ENCODE results near the gene EHD1. TPM values are rescaled to one million over a fixed set of nuclear protein-coding genes. Genes with fewer than 3 reads are reported as not detected.

Gene EHD1
- total RNA-seq, 6 donors from 2014 or later: 43.0 to 167 (median 103) TPM

DNA sequence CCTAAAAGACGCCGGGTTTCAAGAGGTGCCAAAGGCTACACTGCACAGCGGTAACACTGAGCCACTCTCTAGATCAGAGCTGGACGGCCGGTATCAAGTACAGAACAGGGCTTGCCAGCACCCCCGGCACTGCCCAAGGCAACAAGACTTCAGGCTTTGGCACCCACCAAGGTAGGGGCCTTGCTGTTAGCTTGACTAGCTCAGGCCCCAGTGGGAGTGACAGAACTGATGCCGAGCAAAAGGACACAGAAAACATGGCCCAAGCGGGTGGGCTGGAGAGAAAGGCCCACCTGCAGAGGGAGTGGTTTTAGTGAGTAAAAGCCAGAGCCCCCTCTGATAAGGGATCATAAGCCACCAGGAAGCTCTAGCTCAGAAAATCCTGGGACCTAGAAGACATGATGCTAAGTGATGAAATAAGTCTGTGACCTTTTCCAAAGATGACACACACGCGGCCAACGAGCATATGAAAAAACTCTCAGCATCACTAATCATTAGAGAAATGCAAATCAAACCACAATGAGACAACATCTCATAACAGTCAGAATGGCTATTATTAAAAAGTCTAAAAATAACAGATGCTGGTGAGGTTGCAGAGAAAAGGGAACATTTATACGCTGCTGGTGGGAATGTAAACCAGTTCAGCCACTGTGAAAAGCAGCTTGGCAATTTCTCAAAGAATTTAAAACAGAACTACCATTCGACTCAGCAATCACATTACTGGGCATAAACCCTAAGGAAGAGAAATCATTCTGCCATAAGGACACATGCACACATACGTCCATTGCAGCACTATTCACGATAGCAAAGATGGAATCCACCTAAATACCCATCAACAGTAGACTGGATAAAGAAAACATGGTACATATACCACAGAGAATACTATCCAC is 12.9 kb downstream of the EHD1 start:
- peaks cover 90 to 96% (median 91%) of the 10 kb centered on the region in 4 donors for H3K4me1 ChIP-seq
- H3K4me3 ChIP-seq: peak overlapping the region in 1 of 4 donors; percentile 10
- no peaks in the 10 kb centered on the region for H3K9me3 ChIP-seq
- H3K27me3 ChIP-seq: no peaks in the 10 kb centered on the region
- no peak for DNase-seq
- peak in 1 of 2 donors; percentile 20 for ATAC-seq (ENCODE audit: low FRiP score in 2 of 2)
- TF ChIP-seq, protein P1, sequence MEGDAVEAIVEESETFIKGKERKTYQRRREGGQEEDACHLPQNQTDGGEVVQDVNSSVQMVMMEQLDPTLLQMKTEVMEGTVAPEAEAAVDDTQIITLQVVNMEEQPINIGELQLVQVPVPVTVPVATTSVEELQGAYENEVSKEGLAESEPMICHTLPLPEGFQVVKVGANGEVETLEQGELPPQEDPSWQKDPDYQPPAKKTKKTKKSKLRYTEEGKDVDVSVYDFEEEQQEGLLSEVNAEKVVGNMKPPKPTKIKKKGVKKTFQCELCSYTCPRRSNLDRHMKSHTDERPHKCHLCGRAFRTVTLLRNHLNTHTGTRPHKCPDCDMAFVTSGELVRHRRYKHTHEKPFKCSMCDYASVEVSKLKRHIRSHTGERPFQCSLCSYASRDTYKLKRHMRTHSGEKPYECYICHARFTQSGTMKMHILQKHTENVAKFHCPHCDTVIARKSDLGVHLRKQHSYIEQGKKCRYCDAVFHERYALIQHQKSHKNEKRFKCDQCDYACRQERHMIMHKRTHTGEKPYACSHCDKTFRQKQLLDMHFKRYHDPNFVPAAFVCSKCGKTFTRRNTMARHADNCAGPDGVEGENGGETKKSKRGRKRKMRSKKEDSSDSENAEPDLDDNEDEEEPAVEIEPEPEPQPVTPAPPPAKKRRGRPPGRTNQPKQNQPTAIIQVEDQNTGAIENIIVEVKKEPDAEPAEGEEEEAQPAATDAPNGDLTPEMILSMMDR (IDR thresholded peaks at IDR 0.05): no peak
- TF ChIP-seq EP300 (IDR thresholded peaks at IDR 0.05) (peak in 1 of 4 donors; percentile 31), POLR2A (IDR thresholded peaks at IDR 0.05) (no peak), POLR2AphosphoS5 (IDR thresholded peaks at IDR 0.05) (peak in 1 of 2 donors; percentile 70)
- WGBS, 2 donors: 63 to 73% methylated on average over 9 to 15 of the region's 15 CpGs
- peaks cover 0 to 15% (median 0%) of the 10 kb centered on the region in 4 donors for H3K36me3 ChIP-seq
- peak overlapping the region; percentile 83 to 95 (median 90) for H3K27ac ChIP-seq

DNA sequence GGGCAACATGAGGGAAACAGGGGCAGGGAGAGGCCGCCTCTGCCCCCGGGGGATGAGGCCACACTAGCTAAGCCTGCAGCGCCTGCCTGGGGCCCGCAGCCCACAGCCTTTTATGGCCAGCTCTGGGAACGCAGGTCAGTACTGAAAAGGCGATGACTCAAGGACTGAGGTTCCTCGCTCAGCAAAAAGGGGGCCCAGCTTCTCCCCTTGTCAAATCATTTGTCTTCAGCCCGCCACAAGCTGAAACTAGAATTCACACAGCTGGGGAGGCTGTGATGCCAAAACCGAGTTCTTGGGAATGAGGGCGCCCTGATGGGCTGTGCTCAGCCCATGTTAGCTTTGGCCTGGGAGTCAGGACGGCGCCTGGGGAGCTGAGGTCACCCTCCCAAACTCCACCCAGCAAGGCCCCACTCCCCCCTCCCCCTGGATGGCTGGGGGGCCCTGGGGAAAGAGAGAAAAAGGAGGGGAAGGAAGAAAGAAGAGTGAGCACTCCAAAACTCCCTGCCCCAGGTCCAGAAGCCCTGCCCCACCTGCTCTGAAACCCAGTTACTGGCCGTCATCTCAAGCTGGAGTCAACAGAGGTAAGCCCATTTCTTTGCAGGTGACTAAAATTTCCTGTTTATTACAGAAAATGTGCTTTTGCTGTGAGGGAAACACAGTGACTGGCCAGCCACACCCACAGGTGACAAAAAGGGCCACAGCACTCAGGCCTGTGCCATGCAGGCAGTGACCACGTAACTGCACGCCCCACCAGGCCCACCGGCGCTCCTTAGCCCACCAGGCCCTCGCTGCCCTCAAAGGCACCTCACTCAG is 13.7 kb downstream of the EHD1 start:
- peak overlapping the region; percentile 83 to 95 (median 90) for H3K27ac ChIP-seq
- H3K9me3 ChIP-seq: no peaks in the 10 kb centered on the region
- H3K36me3 ChIP-seq: peaks cover 0 to 19% (median 2%) of the 10 kb centered on the region in 4 donors
- peaks cover 86 to 95% (median 90%) of the 10 kb centered on the region in 4 donors for H3K4me1 ChIP-seq
- TF ChIP-seq POLR2AphosphoS5 (IDR thresholded peaks at IDR 0.05) (peak in 1 of 2 donors; percentile 70), EP300 (IDR thresholded peaks at IDR 0.05) (peak in 1 of 4 donors; percentile 26), POLR2A (IDR thresholded peaks at IDR 0.05) (no peak)
- TF ChIP-seq, protein P1 (IDR thresholded peaks at IDR 0.05): no peak
- peak; percentile 72 to 77 for ATAC-seq (ENCODE audit: low FRiP score in 2 of 2)
- peak overlapping the region in 2 of 4 donors; percentile 10 to 16 for H3K4me3 ChIP-seq
- peak; percentile 61 to 85 for DNase-seq
- WGBS, 2 donors: 62 to 66% methylated on average over 13 to 18 of the region's 18 CpGs
- no peaks in the 10 kb centered on the region for H3K27me3 ChIP-seq

DNA sequence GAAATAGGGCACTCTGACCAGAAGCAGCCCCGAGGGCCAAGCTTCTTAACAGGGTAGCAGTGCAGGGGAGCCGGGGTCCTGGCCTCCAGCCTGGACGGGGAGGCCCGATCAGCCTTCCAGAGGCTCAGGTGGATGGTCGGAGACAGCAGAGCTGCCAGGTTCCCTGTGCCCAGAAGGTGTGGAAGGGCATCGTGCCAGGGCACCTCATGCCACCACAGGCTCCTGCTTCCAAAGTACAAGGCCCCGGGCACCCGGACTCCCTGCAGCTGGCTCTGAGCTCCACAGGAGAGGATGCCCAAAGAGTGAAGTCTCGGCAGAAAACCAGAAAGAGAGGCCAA is 14.3 kb downstream of the EHD1 start:
- peaks cover 3 to 25% (median 5%) of the 10 kb centered on the region in 4 donors for H3K36me3 ChIP-seq
- peaks cover 86 to 95% (median 89%) of the 10 kb centered on the region in 4 donors for H3K4me1 ChIP-seq
- WGBS, 2 donors: 57 to 60% methylated on average over 6 to 7 of the region's 9 CpGs
- H3K27me3 ChIP-seq: no peaks in the 10 kb centered on the region
- no peaks in the 10 kb centered on the region for H3K9me3 ChIP-seq
- TF ChIP-seq, protein P1 (IDR thresholded peaks at IDR 0.05): no peak
- TF ChIP-seq EP300 (IDR thresholded peaks at IDR 0.05): no peak
- TF ChIP-seq POLR2AphosphoS5 (IDR thresholded peaks at IDR 0.05): no peak
- no peak for TF ChIP-seq POLR2A (IDR thresholded peaks at IDR 0.05)
- no peak for DNase-seq
- peak in 1 of 2 donors; percentile 1 for ATAC-seq (ENCODE audit: low FRiP score in 2 of 2)
- H3K27ac ChIP-seq: peak overlapping the region; percentile 83 to 95 (median 90)
- peak overlapping the region in 2 of 4 donors; percentile 4 to 16 for H3K4me3 ChIP-seq

DNA sequence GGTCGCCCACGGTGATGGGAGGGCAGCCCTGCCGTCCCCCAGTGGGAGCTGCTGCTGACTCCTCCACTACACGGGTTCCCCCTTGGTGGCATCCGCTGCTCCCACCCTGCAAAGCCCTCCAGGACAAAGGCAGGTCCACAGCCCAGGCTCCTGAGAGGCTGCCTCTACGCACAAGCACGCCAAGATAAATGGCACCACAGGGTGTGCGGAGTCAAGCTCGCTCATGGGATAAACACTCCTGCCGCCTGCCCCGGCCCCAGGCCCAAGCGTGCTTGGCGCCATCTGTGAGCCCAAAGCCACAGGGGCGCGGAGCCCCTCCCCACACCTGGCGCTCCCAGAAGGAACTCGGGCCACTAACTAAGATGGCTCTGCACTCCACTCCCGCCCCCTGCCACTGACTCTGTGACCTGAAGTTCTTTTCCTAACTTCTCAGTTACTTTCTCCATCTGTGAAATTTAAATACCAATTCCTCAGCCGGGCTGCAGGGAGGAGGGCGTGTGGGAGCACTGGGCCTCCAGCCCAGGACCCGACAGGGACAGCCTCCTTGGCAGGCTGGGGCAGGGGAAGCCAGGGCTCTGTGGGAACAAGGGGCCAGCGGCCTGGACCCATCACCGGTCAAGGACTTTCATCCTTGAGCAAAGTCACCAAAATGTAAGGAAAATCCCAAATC is 14.9 kb downstream of the EHD1 start:
- 61 to 65% methylated on average over 16 to 23 of the region's 23 CpGs for WGBS, 2 donors
- Histone ChIP-seq H3K36me3 (peaks cover 4 to 31% (median 5%) of the 10 kb centered on the region in 4 donors), H3K4me3 (no peak overlapping the region), H3K9me3 (no peaks in the 10 kb centered on the region), H3K27ac (peak overlapping the region; percentile 83 to 95 (median 90)), H3K4me1 (peaks cover 86 to 95% (median 89%) of the 10 kb centered on the region in 4 donors), H3K27me3 (no peaks in the 10 kb centered on the region)
- no peak for DNase-seq
- no peak for TF ChIP-seq EP300 (IDR thresholded peaks at IDR 0.05)
- TF ChIP-seq, protein P1 (IDR thresholded peaks at IDR 0.05): no peak
- TF ChIP-seq POLR2AphosphoS5 (IDR thresholded peaks at IDR 0.05): peak in 1 of 2 donors; percentile 8
- no peak for TF ChIP-seq POLR2A (IDR thresholded peaks at IDR 0.05)
- peak; percentile 38 to 42 for ATAC-seq (ENCODE audit: low FRiP score in 2 of 2)

Measured in upper lobe of left lung (tissue), 6 donors.